ENCODE data around the gene PORCN. TPM values are rescaled to one million over a fixed set of nuclear protein-coding genes. Genes with fewer than 3 reads are reported as not detected.
"Not testable (repeated sequence)": the region's sequence is repeated elsewhere in the genome, so short reads cannot be mapped to it uniquely, and the experiment has no call there.

Gene PORCN
- polyA plus RNA-seq, 1 donor from 2014 or later, result 11.9 TPM

DNA sequence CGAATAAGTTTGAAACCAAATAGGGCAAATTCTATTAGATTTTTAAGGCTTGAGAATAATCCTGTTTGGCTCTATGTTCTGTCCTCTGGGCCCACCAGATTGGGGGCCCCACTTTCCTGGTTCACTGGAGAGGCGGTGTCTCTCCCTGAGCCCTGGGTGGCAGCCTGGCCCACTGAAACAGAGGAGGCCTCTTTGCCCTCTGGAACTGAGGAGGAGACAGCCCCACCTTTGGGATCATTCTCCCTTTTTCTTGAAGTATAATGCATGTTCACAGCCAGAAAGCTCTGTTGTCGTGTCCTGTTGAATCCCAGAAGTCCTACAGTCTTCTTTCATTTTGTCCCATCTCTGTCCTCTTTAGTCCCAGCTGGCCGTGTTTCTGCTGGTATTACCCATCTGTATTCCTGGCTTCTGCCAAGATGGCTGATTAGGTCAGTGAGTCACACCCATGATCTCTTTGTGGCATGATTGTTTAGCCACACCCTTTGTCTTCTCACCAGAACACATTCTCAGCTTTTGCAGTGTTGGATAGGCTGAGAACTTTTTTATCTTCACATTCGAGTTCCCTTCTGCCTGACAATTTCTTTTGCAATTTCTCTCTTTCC is 22.7 kb downstream of the PORCN start:
- Mint-ChIP-seq H3K4me1 (peaks cover 0 to 2% (median 1%) of the 10 kb centered on the region in 3 donors), H3K27me3 (no peaks in the 10 kb centered on the region), H3K4me3 (no peak overlapping the region), H3K36me3 (peaks cover 2% of the 10 kb centered on the region), H3K9me3 (no peaks in the 10 kb centered on the region), H3K27ac (peak overlapping the region in 1 of 3 donors; percentile 12)

GRCh38 chrX:48532161-48532560 is 23.4 kb downstream of the PORCN start:
- no peaks in the 10 kb centered on the region for H3K27me3 Mint-ChIP-seq
- H3K4me1 Mint-ChIP-seq, result peaks cover 0 to 1% (median 0%) of the 10 kb centered on the region in 3 donors
- H3K27ac Mint-ChIP-seq, result peak overlapping the region in 1 of 3 donors; percentile 12
- H3K4me3 Mint-ChIP-seq, result no peak overlapping the region
- peaks cover 2% of the 10 kb centered on the region for H3K36me3 Mint-ChIP-seq
- no peaks in the 10 kb centered on the region for H3K9me3 Mint-ChIP-seq

DNA sequence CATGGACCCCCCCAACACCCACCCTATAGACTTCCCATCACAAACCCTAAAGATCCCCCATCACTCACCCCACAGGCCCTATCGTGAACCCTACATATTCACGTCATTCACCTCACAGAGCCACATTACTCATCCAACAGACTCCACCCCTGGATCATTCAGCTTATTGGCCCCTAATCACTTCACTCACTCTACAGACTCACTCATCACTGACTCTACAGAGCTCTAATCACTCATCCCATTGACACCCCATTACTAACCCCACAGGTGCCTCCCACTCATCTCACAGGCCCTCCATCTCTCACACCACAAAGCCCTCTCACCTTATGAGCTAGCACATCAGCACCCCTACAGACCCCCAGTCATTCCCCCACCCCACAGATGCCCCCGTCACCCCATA is 24.4 kb downstream of the PORCN start:
- Mint-ChIP-seq H3K9me3 (no peaks in the 10 kb centered on the region), H3K27me3 (peaks cover 1% of the 10 kb centered on the region), H3K36me3 (peaks cover 2% of the 10 kb centered on the region), H3K4me1 (peaks cover 0 to 1% (median 0%) of the 10 kb centered on the region in 3 donors), H3K27ac (peak overlapping the region in 1 of 3 donors; percentile 40), H3K4me3 (no peak overlapping the region)

- Mint-ChIP-seq H3K27me3 (peaks cover 1% of the 10 kb centered on the region), H3K9me3 (no peaks in the 10 kb centered on the region), H3K4me1 (peaks cover 5 to 17% (median 10%) of the 10 kb centered on the region in 3 donors), H3K4me3 (peak overlapping the region; percentile 88 to 96 (median 92)), H3K27ac (peak overlapping the region; percentile 91 to 95 (median 95)), H3K36me3 (no peaks in the 10 kb centered on the region)
Observed at GRCh38 chrX:48538641-48539344, 30.0 kb downstream of the PORCN start.

DNA sequence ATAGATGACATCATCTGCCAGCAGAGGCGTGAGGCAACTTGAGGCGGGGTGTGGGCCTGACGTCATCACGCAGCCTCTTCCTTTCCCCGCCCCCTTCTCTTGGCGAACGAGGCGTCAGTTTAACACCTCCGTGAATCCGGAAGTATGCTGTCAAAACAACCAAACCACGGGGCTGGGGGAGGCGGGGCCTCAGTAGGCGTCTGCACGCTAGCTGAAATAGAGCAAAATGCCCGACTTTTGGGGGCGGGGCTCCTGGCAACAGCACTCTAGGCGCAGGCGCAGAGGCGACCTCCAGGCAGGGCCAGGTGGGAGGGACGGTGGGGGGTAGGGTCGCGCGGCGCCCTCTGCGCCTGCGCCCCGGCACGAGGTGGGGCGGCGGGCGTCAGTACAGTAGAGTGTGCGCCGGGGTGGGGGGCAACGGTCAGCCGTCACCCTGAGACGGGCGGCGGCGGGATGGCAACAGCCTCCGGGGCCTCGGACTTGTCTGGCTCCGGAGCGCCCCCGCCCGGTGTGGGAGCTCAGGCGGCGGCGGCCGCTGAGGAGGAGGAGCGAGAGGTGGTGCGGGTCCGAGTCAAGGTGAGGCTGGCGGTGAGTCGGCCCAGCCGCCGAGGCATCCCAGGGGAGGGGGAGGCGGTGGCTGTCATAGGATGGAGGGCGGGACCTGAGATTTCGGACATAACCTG is 30.7 kb downstream of the PORCN start, which contains the start of gene TBC1D25:
Gene TBC1D25, plus strand, starts transcription at position 370 of the 683 bp plus-strand sequence. Its CDS starts 84 bp downstream, at position 454.
- Mint-ChIP-seq H3K4me3 (peak within 1 kb of the TSS; percentile 88 to 96 (median 92)), H3K27me3 (peaks cover 1% of the 10 kb centered on the region), H3K36me3 (no peaks in the 10 kb centered on the region), H3K4me1 (peaks cover 3 to 17% (median 10%) of the 10 kb centered on the region in 3 donors), H3K9me3 (no peaks in the 10 kb centered on the region), H3K27ac (peak within 1 kb of the TSS; percentile 91 to 95 (median 95))

DNA sequence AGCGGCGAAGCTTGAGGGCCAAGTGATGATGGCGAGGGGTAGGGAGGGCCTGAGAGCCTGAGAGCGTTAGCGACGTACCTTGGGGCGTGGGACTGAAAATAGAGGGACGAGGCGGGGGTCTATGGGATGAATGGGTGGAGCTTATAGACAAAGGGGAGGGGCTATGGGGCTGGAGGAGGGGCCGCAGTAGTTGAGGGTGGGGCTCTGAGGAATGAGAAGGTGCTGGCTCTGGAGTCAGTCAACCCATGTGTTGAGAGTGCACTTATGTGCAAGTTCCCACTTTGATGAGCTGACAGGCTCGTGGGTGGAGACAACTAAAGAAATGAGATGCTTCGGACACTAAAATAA is 31.2 kb downstream of the PORCN start:
- peak overlapping the region; percentile 85 to 95 (median 95) for H3K27ac Mint-ChIP-seq
- peaks cover 3 to 17% (median 10%) of the 10 kb centered on the region in 3 donors for H3K4me1 Mint-ChIP-seq
- H3K27me3 Mint-ChIP-seq, result peaks cover 1% of the 10 kb centered on the region
- H3K36me3 Mint-ChIP-seq, result no peaks in the 10 kb centered on the region
- peak overlapping the region; percentile 88 to 96 (median 92) for H3K4me3 Mint-ChIP-seq
- H3K9me3 Mint-ChIP-seq, result no peaks in the 10 kb centered on the region

DNA sequence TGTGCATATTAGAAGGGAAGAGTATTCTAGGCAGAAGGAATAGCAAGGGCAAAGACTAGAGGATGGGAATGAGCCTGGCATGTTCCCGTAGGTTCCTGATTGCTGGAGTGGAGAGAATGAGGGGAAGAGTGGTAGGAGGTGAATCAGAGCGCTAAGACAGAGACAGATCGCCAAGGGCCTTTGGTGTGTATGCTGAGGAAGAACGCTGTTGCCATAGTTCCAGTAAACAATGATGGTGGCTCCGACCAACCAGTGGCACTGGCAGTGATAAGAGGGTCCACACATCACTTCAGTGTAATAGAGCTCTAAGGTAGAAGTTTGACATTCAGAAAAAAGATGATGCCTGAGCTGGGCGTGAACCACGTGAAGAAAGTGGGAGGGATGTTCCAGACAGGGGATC is 31.7 kb downstream of the PORCN start:
- peak overlapping the region; percentile 85 to 95 (median 95) for H3K27ac Mint-ChIP-seq
- H3K4me3 Mint-ChIP-seq, result peak overlapping the region; percentile 88 to 96 (median 92)
- H3K36me3 Mint-ChIP-seq, result no peaks in the 10 kb centered on the region
- H3K27me3 Mint-ChIP-seq, result peaks cover 1% of the 10 kb centered on the region
- no peaks in the 10 kb centered on the region for H3K9me3 Mint-ChIP-seq
- peaks cover 3 to 17% (median 10%) of the 10 kb centered on the region in 3 donors for H3K4me1 Mint-ChIP-seq

DNA sequence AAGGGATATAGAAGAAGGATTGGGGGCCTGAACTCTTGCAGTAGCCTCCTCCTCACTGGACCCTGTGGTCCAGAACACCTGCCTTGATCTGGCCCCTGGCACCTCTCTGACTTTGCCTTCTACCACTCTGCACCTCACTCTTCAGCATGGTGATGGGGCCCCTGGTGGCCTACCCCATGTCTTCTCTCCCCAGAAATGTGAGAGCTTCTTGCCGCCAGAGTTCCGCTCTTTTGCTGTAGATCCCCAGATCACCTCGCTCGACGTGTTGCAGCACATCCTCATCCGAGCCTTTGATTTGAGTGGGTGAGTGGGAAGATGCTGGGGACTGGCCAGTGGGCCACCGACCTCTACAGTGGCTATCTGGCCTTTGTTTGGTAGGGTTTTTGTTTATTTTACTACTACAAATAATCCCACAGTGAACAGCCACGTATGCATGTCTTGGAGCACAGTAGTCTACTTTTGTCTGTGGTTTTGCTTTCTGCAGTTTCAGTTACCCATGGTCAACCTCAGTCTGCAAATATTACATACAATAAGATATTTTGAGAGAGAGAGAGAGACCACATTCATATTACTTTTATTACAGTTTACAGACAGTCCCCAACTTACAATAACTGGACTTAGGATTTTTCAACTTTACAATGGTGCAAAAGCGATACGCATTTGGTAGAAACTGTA is 32.5 kb downstream of the PORCN start:
- Mint-ChIP-seq H3K27ac (peak overlapping the region; percentile 15 to 82 (median 59)), H3K4me1 (peaks cover 3 to 17% (median 10%) of the 10 kb centered on the region in 3 donors), H3K36me3 (no peaks in the 10 kb centered on the region), H3K9me3 (no peaks in the 10 kb centered on the region), H3K4me3 (peak overlapping the region; percentile 42 to 96 (median 79)), H3K27me3 (peaks cover 1% of the 10 kb centered on the region)

GRCh38 chrX:48548871-48549270 is 40.1 kb downstream of the PORCN start:
- Mint-ChIP-seq H3K4me1 (peaks cover 0 to 2% (median 0%) of the 10 kb centered on the region in 3 donors), H3K4me3 (no peak overlapping the region), H3K9me3 (no peaks in the 10 kb centered on the region), H3K27ac (no peak overlapping the region), H3K27me3 (no peaks in the 10 kb centered on the region), H3K36me3 (no peaks in the 10 kb centered on the region)

DNA sequence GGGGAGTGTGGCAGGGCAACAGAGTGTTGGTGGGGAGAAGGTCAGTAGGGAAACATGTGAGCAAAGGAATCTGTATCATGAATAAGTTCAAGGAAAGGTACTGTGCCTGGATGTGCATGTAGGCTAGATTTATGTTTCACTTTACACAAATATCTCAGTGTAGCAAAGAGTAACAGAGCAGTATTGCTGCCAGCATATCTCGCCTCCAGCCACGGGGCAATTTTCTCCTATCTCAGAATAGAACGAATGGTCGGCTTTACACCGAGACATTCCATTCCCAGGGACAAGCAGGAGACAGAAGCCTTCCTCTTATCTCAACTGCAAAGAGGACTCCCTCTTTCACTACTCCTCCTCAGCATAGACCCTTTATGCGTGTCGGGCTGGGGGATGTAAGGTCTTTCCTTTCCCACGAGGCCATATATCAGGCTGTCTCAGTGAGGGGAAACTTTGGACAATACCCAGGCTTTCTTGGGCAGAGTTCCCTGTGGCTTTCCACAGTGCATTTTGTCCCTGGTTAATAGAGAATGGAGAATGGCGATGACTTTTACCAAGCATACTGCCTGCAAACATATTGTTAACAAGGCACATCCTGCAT is 47.0 kb downstream of the PORCN start:
- H3K4me1 Mint-ChIP-seq, H3K27me3 Mint-ChIP-seq, H3K27ac Mint-ChIP-seq, H3K36me3 Mint-ChIP-seq, H3K4me3 Mint-ChIP-seq, H3K9me3 Mint-ChIP-seq: not testable (repeated sequence)

DNA sequence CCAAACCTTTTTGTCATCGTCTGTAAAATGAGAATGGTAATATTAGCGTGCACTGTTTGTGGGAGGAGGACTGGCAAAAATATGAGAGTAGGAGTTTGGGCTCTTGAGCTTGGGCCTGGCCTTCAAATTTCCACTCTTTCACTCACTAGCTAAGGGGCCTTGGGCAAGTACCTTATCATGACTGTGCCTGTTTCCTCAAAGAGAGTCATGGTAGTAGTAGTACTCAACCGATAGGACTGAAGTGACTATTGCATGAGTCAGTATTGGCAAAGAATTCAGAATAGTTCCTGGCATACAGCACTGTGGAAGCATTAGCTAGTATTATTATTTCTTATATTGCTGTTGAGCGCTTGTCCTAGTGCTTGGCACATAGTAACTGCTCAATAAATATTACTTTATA is 49.5 kb downstream of the PORCN start:
- Mint-ChIP-seq H3K36me3 (no peaks in the 10 kb centered on the region), H3K4me1 (no peaks in the 10 kb centered on the region), H3K9me3 (no peaks in the 10 kb centered on the region), H3K27ac (no peak overlapping the region), H3K4me3 (no peak overlapping the region), H3K27me3 (no peaks in the 10 kb centered on the region)

GRCh38 chrX:48559636-48560035 is 50.8 kb downstream of the PORCN start:
- Mint-ChIP-seq H3K4me1 (no peaks in the 10 kb centered on the region), H3K27me3 (no peaks in the 10 kb centered on the region), H3K36me3 (no peaks in the 10 kb centered on the region), H3K9me3 (no peaks in the 10 kb centered on the region), H3K27ac (peak overlapping the region in 1 of 3 donors; percentile 57), H3K4me3 (no peak overlapping the region)

DNA sequence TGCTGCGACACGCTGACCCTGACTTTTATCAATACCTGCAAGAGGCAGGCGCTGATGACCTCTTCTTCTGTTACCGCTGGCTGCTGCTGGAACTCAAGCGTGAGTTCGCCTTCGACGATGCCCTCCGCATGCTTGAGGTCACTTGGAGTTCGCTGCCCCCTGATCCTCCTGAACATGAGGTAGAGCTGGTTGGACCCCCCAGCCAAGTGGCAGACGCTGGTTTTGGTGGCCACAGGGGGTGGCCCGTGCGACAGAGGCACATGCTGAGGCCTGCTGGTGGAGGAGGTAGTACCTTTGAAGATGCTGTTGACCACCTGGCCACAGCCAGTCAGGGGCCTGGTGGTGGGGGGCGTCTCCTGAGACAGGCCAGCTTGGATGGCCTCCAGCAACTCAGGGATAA is 51.3 kb downstream of the PORCN start:
- Mint-ChIP-seq H3K27ac (peak overlapping the region in 1 of 3 donors; percentile 57), H3K9me3 (no peaks in the 10 kb centered on the region), H3K4me1 (no peaks in the 10 kb centered on the region), H3K36me3 (no peaks in the 10 kb centered on the region), H3K27me3 (no peaks in the 10 kb centered on the region), H3K4me3 (no peak overlapping the region)

- no peak overlapping the region for H3K27ac Mint-ChIP-seq
- H3K27me3 Mint-ChIP-seq, result no peaks in the 10 kb centered on the region
- no peaks in the 10 kb centered on the region for H3K9me3 Mint-ChIP-seq
- no peak overlapping the region for H3K4me3 Mint-ChIP-seq
- no peaks in the 10 kb centered on the region for H3K36me3 Mint-ChIP-seq
- H3K4me1 Mint-ChIP-seq, result no peaks in the 10 kb centered on the region
Observed at GRCh38 chrX:48560681-48561080, 51.9 kb downstream of the PORCN start.
